ENCODE measurements around the gene HMG20A. TPM values are rescaled to one million over a fixed set of nuclear protein-coding genes. Genes with fewer than 3 reads are reported as not detected.

HMG20A gene
- polyA plus RNA-seq, 4 donors = 56.2 to 71.0 (median 64.3) TPM

- DNase-seq (ENCODE audit: low read depth in 4 of 4, low spot score in 3 of 4) = no peak
Measured at GRCh38 chr15:77473328-77473727, 52.6 kb downstream of the HMG20A start.

DNA sequence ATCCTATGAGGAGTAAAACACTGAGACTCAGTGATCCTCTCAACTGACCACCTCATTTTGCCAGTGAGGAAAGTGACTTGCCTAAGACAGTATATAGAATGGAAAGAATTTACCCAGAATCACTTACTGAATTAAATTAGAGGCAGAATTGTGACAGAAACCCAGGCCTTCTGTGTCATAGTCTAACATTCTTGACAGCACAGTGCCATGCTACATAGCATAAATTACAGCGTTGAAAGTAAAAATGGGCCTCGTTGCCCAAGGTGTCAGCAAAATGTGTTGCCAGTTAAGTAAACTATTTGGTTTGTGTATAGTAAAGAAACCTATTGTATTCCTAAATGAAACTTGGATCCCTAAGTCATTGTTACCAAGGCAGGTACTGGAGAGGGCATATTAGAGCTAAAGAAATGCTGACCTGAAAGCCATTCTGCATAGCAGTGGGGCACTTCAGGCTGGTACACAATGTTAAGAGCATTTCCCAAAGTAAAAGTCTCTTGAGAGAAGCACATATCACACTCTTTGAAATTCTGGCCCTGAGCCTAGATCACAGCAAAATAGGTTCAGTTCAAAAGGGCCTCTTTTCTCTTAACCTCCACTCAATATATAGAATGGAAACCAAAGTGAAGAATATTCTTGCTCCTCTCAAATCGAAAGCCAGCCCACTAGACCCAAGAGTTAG is 53.8 kb downstream of the HMG20A start:
- DNase-seq (ENCODE audit: low read depth in 4 of 4, low spot score in 3 of 4) = no peak

GRCh38 chr15:77475001-77475400 is 54.3 kb downstream of the HMG20A start:
- no peak for DNase-seq (ENCODE audit: low read depth in 4 of 4, low spot score in 3 of 4)

- no peak for DNase-seq (ENCODE audit: low read depth in 4 of 4, low spot score in 3 of 4)
Measured at GRCh38 chr15:77475898-77476297, 55.2 kb downstream of the HMG20A start.

- no peak for DNase-seq (ENCODE audit: low read depth in 4 of 4, low spot score in 3 of 4)
Measured at GRCh38 chr15:77476995-77477394, 56.3 kb downstream of the HMG20A start.

GRCh38 chr15:77478051-77478450 is 57.4 kb downstream of the HMG20A start:
- no peak for DNase-seq (ENCODE audit: low read depth in 4 of 4, low spot score in 3 of 4)

DNA sequence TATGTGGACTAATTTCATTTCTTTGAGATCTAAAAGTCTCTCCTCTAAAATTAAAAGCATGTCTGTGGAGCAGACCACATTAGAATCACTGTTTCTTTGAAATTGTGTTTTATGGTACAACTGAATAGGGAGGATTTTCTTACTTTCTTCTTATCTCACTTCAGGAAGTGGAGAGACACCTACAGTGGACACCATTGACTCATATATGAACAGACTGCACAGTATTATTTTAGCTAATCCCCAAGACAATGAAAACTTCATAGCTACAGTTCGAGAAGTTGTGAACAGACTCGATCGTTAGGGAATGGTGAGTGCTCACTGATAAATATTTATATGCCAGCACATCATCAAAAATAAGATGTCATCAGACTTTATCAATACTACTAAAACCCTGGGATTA is 58.3 kb downstream of the HMG20A start:
- DNase-seq (ENCODE audit: low read depth in 4 of 4, low spot score in 3 of 4) = no peak

DNA sequence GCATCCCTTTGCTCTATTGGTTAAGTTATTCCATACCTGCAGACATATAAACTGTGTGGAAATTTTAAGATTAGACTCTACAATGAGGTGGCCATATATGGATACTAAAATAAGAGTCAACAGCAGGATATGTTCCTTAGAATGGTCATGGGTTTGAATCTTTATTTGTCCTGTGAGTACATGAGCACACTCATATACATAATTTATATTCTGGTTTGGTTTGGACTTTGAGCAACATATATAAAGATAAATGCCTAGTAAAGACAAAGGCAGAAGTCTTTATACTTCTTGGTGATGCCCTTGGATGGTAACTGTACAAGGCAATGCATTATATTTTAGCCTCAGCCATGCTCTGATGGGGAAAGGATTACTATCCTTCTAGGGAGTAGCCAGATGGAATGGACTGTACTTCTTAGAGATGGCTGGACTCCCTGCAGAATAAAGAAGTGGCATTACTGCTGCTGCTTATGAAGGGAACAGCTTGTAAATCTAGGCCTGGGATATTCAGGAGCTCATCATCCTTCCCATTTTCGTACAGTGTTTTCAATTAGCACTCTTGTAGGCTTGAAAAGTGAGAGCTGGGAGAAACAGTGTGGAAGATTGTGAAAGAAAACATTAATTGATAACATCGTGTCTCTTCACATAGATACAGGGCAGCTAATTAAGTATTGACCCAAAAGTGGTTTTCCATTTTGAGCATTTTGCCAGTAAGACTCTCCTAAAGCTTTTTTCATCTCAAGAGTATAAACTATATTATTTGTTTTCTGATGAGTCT is 60.4 kb downstream of the HMG20A start:
- no peak for DNase-seq (ENCODE audit: low read depth in 4 of 4, low spot score in 3 of 4)

DNA sequence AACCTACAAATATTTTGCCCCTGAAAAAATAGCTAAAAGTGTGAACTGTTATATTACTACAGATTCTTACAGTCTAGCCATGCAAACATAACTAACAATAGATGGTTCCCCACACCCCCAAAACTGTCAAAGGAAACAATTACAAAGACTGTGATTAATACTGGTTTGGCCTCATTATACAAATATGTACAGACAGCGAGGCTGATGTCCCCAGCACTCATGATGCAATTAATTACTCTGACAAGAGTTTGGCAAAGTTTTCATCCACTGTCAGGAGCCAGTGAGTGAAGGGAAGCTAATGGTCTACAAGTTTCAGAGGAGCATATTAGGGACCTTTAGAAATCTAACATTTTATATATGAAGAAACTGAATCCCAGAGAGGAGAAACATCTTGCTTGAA is 61.0 kb downstream of the HMG20A start:
- DNase-seq (ENCODE audit: low read depth in 4 of 4, low spot score in 3 of 4) = peak in 1 of 4 donors; percentile 68

DNA sequence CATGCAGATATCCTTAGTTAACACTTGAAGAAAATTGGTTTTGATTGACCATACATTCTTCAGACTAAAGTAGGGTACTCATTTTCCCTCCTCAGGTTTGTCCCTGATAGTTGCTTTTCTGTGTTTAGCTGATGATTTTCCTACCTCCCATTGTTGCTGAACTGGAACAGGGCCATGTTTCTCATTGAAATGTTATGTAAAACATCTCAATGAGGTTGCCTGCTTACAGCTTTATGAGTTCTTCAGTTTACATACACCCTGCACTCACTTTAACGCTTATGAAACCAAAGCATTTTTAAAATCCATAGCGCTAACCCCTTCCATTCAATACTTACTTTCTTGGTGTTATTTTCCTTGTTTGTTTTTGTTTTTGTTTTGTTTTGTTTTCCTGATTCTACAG is 61.9 kb downstream of the HMG20A start:
- no peak for DNase-seq (ENCODE audit: low read depth in 4 of 4, low spot score in 3 of 4)

DNA sequence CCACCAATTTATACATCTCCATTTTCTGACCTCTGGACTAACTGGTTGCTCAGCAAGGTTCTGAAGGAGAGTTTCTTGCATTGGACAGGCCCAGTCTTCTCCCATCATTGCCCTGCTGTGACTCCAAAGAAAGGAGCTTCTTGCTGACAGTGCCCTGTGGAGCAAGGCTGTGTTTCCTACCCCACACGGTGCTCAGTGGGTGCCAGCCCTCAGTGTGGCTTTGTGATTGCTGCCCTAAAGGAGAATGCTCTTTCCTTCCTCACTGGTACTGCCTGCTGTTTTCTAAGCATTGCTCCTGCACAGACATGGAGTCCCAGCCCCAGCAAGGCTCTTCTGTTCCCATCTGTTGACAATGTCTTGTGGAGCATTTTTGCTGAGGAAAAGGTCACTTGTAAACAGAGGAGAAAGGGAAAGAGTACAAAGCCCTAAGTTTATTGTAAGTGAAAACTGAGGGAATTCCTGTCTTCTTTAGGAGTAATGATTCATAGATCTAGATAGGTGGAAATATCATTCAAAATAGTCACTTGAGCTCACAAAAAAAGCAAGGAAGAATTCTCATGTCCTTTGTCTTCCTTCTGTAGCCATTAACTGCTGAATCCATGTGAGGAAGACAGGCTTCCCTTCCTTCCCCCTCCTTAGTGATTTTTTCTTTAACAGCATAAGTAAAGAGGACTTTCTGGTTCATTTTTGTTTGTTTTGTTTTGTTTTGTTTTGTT is 62.9 kb downstream of the HMG20A start:
- no peak for DNase-seq (ENCODE audit: low read depth in 4 of 4, low spot score in 3 of 4)

DNA sequence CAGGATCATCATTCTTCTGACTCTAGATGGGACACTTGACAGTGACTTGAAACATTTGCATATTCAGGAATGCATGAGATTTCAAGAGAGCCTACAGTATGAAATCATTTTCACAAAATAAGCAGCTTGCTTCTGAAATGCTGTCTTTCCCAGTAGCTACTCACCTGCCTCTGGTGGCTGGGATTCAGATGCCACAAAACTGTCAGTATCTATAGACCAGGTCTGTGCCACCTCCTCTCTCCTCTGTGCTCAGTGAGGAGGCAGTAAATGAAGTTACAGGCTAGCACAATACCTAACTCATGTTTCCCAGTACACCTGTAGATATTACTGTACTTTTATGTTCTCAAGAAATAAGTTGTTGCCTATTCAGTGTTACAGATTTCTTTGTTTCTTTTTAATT is 64.3 kb downstream of the HMG20A start:
- no peak for DNase-seq (ENCODE audit: low read depth in 4 of 4, low spot score in 3 of 4)

GRCh38 chr15:77486542-77487468 is 66.1 kb downstream of the HMG20A start:
- no peak for DNase-seq (ENCODE audit: low read depth in 4 of 4, low spot score in 3 of 4)

- DNase-seq (ENCODE audit: low read depth in 4 of 4, low spot score in 3 of 4) = no peak
Measured at GRCh38 chr15:77487469-77487842, 66.8 kb downstream of the HMG20A start.

DNA sequence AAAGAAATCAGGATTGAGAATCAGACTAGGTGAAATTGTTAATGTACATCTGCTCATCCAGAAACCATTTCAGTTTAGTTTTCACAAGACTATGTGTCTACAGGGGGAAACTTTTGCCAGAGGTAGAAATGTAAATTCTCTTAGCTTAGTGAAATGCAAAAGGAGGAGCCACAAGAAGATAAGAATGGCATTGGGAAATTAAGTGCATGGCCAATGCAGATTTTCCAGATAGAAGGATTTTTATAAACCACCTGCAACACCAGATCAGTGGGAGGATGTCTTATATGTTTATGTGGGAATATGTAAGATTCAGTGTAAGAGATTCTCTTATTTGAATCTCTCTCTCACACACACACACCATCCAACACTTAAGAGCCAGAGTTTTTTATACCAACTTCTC is 67.2 kb downstream of the HMG20A start:
- no peak for DNase-seq (ENCODE audit: low read depth in 4 of 4, low spot score in 3 of 4)

DNA sequence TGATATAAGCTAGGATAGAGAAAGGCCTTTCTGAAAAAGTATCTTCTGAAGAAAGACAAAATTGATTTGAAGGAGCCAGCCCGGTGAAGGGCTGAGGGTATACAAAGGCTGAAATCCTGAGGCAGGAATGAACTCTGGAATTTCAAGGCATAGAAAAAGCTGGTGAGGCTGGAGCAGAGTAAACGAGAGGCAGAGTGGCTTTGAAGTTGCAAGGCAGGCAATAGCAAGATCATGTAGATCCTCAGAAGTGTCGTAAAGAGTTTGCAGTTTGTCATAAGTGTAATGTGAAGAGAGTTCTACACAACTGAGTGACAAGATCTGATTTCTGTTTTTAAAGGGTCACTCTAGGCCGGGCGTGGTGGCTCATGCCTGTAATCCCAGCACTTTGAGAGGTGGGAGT is 69.0 kb downstream of the HMG20A start:
- no peak for DNase-seq (ENCODE audit: low read depth in 4 of 4, low spot score in 3 of 4)

GRCh38 chr15:77493324-77493907 is 72.7 kb downstream of the HMG20A start:
- DNase-seq (ENCODE audit: low read depth in 4 of 4, low spot score in 3 of 4) = no peak

DNA sequence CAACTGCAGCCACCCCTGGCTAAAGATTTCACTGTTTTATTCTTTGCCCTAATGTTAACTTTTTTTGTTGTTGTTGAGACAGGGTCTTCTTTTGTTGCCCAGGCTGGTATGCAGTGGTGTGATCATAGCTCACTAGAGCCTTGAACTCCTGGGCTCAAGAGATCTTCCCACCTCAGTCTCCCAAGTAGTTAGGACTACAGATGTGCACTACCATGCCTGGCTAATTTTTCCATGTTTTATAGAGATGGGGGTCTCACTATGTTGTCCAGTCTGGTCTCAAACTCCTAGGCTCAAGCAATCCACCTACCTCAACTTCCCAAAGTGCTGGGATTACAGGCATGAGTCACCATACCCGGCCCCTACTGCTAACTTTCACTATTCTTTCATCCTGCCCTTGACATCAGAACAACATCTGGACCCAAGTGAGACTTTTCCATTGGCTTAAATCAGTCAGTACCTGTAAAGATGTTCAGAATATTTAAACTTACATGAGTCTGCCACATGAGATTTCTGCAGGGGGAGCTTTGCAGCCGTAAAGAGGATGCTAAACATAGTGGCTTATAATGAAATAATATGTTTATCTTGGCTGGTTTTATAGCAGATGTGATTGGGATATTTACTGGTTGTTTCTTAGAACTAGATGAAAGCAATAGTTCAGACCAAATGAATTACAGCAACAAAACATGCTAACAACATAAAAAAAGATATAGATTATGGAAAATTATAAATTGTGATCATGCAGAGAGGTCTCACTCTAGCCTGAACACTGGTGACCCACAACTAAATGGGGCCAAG is 73.6 kb downstream of the HMG20A start:
- no peak for DNase-seq (ENCODE audit: low read depth in 4 of 4, low spot score in 3 of 4)

DNA sequence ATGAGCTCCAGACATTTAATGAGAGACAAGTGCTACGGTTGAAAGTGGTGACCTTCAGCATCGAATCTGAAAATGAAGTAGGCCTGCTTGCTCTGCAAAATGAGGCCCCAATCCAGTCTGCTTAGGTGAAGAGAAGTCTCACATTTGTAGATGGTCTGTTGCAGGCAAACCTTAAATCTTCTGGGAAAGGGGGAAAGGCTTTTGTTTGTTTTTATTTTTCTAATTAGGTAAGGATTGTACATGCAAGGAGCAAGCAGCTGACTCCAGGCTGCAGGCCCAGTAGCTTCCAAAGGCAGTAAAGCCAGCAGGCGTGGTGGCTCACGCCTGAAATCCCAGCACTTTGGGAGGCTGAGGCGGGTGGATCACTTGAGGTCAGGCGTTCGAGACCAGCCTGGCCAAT is 74.3 kb downstream of the HMG20A start:
- no peak for DNase-seq (ENCODE audit: low read depth in 4 of 4, low spot score in 3 of 4)

Data from right renal pelvis (tissue), 4 donors.